ENCODE data around the gene TRPT1. TPM values are rescaled to one million over a fixed set of nuclear protein-coding genes. Genes with fewer than 3 reads are reported as not detected.

TRPT1 gene
- total RNA-seq, 1 donor from 2014 or later, result 13.7 TPM

Other genes starting within 250 kb of the TRPT1 start
- gene OTUB1, start 239.7 kb downstream of the TRPT1 start, total RNA-seq, result 29.2 TPM
- 1.6 TPM for gene FLRT1, start 190.3 kb downstream of the TRPT1 start, total RNA-seq
- gene MACROD1, start 60.1 kb downstream of the TRPT1 start, total RNA-seq, result 23.1 TPM
- gene STIP1, start 40.0 kb downstream of the TRPT1 start, total RNA-seq, result 67.6 TPM
- gene FERMT3, start 19.5 kb downstream of the TRPT1 start, total RNA-seq, result 7.2 TPM
- 13.7 TPM for gene NUDT22, start 88 bp upstream of the TRPT1 start, total RNA-seq
- gene DNAJC4, start 4.4 kb upstream of the TRPT1 start, total RNA-seq, result 15.2 TPM
- 31.9 TPM for gene VEGFB, start 8.4 kb upstream of the TRPT1 start, total RNA-seq
- 39.4 TPM for gene FKBP2, start 14.9 kb upstream of the TRPT1 start, total RNA-seq
- 43.1 TPM for gene PPP1R14B, start 20.8 kb upstream of the TRPT1 start, total RNA-seq
- gene PLCB3, start 25.3 kb upstream of the TRPT1 start, total RNA-seq, result 17.4 TPM
- gene BAD, start 58.5 kb upstream of the TRPT1 start, total RNA-seq, result 27.5 TPM
- gene GPR137, start 59.7 kb upstream of the TRPT1 start, total RNA-seq, result 4.7 TPM
- not detected for gene KCNK4, start 65.1 kb upstream of the TRPT1 start, total RNA-seq
- gene CATSPERZ, start 74.2 kb upstream of the TRPT1 start, total RNA-seq, result 0.39 TPM
- gene ESRRA, start 79.3 kb upstream of the TRPT1 start, total RNA-seq, result 12.0 TPM
- gene TRMT112, start 91.4 kb upstream of the TRPT1 start, total RNA-seq, result 108 TPM
- gene PRDX5, start 91.9 kb upstream of the TRPT1 start, total RNA-seq, result 81.9 TPM
- gene CCDC88B, start 114.0 kb upstream of the TRPT1 start, total RNA-seq, result 5.9 TPM
- gene RPS6KA4, start 133.0 kb upstream of the TRPT1 start, total RNA-seq, result 9.7 TPM

Measured in skin of body (tissue), 1 donor.